Epithelial cell of esophagus (primary cell): ENCODE measurements around the gene RANBP3L.

Experiments
- DNase-seq: peaks from one replicate; pipeline ENCODE4 v3.0.0; 2010; ENCODE audit warnings: low read depth
- H3K4me3 ChIP-seq: 2 replicates; pipeline ENCODE4 v1.5.1; 2011; ENCODE audit warnings: mild to moderate bottlenecking, low read length, control low read depth
- TF ChIP-seq, protein P1 (sequence below): IDR thresholded peaks from 2 replicates; pipeline ENCODE4 v1.5.1; 2011; ENCODE audit warnings: low read depth, mild to moderate bottlenecking, low read length, control low read depth, inconsistent platforms; ENCODE audit not compliant: insufficient read depth; ENCODE audit errors: missing control alignments

The RANBP3L gene

DNA sequence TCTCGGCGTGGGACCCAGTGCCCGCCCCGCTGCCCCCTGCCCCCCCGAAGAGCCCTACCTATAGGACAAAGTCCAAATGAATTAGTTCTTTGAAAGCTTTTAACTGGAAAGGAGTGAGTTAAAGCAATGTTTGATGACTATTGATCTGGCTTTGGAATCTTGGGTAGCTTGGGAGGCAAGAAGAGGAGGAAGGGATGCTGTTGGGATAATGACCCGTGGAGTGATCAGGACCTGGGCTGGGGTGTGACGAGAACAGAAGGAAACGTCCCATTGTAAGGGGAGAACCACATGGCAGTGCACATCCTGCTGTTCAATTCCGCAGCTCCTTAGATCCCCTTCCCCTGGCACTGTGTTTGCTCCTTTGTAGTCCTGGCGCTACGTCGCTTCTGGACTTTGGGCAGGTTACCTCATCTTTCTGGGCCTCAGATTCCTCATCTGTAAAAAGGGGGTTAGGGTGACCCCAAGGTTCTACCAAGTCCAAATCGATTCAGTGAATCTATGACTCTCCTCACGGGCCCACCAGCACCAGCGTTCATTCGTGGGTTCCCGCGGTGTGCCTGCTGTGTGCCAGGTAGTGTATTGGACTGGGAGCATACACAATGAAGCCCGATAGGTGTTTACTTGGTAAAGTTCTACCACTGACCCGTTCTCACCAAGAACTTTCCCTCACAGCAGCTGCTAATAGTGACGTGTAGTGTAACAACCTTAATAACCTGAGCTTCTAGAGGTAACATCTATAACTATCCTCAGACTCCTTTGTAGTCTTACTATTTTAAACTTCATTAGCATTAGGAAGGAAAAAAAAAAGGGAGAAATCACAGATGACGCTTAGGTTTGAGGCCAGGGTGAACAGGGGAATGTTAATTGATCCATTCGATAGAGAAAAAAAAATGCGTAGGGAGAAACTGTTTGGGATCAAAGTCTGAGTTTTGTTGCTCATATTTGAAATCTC is 58.9 kb downstream of the RANBP3L start:
- H3K4me3 ChIP-seq = peak overlapping the region; percentile 80
- no peak for DNase-seq
- TF ChIP-seq, protein P1, sequence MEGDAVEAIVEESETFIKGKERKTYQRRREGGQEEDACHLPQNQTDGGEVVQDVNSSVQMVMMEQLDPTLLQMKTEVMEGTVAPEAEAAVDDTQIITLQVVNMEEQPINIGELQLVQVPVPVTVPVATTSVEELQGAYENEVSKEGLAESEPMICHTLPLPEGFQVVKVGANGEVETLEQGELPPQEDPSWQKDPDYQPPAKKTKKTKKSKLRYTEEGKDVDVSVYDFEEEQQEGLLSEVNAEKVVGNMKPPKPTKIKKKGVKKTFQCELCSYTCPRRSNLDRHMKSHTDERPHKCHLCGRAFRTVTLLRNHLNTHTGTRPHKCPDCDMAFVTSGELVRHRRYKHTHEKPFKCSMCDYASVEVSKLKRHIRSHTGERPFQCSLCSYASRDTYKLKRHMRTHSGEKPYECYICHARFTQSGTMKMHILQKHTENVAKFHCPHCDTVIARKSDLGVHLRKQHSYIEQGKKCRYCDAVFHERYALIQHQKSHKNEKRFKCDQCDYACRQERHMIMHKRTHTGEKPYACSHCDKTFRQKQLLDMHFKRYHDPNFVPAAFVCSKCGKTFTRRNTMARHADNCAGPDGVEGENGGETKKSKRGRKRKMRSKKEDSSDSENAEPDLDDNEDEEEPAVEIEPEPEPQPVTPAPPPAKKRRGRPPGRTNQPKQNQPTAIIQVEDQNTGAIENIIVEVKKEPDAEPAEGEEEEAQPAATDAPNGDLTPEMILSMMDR = no peak

DNA sequence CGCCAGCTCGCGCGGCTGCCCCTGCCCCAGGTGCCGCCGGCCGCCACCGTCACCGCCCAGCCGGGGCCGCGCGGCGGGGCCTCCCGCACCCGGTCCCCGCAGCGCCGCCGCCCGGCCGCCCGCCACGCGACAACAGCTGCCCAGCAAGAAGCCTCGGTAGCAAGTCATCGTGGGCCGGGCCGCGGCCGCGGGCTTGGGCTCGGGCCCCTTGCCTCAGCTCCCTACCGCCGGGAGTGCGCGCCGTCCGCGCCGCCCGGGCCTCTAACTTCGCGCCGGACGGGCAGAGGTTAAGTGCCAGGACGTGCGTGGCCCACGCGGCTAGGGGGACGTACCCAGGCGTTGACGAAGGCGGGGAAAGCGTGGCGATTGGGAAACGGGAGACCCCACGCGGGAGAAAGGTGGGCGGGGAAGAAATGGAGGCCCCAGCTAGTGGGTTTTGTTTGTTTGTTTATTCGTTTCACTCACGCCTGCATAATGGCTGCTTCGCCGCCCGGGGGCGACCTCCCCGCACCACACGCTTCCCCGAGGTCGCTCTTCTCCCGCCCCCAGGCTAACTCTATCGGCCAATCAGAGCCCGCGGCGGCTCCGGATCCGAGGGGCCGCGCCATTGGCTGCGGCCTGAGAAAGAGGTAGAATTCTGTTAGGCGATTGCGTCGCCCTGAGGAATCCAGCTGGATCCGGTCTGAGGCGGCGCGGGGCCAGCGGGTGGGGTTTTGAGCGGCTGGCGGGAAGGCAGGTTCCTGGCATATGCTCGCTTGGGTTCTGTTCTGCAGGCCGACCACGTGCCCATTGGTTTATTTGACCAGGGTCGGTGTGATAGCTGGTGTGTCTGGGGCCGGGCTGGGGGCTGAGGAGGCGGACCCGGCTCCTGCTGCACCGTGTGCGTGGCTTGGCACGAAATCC is 59.8 kb downstream of the RANBP3L start, which contains the start of gene NADK2:
Gene NADK2 (minus strand): TSS at position 295 of the 903 bp plus-strand sequence. CDS start 127 bp downstream, at position 168.
- DNase-seq = peak; percentile 95
- H3K4me3 ChIP-seq = peak within 1 kb of the TSS; percentile 80
- TF ChIP-seq, protein P1 = peak; percentile 52

DNA sequence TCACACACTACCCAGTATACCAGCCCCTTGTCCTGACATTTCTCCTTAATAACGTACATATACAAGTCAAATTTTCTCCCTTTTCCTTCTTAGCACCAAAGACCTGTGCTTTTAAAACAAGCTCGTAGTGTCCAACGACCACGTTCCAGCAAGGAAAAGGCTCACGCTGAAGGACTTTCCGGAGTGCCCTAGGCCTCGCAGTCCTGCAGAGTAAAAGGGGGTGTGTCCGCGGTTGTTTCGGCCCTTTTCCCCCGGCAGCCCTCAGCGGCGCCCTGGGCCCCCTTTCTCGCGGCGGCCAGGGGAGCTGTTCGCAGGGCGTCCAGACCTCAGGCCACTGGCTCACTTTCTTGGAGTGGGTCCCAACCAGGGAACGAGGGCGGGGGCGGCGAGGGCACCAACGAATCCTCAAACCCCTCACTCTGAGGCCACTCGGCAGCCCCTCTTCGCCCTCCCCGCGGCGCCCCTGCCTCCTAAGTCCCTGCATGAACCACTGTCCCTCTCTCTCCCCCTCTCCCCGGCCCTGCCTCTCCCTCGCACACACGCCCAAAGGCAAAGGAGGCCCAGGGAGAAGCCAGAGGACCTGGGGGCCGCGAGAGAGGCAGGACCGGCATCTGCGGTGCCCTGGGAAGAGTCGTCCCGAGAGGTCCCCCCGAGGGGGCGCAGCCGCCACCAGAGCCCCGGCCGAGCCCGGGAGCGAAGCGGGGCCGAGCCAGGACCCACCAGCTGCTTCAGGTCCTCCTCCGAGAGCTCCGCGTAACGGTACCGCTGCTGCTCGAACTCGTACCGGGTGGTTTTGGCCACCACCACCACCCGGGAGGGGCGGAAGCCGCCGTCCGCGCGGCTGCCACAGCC is 60.7 kb downstream of the RANBP3L start:
- DNase-seq = peak; percentile 52
- peak overlapping the region; percentile 80 for H3K4me3 ChIP-seq
- TF ChIP-seq, protein P1 = no peak

DNA sequence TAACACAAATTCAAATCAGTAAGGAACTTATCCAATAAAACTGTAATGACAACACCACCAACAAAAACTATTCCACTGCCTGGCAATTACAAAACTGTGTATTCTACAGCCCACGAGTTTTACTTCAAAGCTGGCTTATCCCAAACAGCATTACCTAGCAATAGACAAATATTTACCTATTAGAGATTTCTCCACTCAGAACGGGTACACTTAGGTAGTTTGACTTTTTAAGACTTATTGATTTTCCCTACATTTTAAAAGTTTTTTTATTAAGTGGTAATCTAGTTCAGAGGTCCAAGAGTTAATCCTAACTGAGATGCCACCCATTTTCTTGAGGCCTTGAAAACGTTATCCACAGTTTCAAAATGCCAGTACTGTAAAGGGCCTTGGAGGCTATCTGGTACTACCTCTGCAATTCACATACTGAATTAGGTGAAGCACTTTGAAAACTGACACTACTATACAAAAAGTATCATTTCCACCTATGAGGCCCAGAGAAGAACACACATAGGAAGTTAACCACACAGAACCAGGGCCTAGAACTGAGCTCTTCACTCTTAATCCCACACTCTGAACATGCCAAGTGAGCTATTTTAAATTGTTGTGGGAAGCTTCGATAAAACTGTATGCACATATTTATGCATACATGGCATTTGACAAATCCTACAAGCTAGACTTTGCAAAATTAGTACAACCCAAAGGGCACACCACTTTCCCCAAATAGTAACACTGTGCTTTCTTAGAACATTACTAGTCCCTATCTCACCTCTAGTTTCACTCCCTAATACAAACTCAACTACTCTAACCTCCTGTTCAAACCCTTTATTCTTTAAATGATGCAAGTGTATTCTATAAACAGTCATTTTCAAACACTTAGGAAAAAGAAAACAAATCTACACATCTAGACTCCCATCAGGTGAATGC is 62.1 kb downstream of the RANBP3L start:
- no peak for DNase-seq
- TF ChIP-seq, protein P1 = no peak
- H3K4me3 ChIP-seq = peak overlapping the region; percentile 80

DNA sequence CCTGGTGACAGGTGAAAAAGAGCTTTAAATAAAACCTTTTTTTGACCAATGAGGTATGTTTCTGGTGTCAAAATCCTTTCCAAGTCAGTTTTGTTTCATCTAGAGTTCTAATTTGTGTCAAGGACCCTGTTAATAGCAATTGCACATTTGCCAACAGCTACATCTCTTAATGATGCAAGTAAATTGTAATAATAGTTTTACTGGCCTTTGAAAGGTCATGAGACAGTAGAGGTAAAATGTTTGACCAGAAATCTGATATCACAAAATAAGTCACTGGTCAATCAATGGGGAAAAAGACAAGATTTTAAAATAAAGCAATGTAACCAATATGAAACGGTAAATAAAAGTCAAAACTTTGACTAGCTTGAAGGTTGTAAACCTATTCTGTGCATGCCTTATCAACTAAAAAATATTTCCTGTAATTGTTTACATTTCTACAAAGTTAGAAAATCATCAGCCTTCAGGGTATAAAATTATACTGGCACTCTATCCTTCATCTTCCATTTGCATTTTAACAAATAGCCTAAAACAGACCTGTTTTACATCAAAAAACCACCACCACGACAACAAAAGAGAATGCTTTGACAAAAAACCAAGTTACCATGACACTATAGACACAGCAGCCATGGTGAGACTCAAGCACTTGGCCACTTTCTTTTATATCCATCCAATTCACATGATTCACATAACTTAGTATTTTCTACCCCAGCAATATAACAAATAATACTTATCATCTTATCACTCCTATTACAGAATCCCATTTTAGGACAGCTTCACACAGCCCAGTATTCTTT is 63.0 kb downstream of the RANBP3L start:
- no peak overlapping the region for H3K4me3 ChIP-seq
- TF ChIP-seq, protein P1 = no peak
- DNase-seq = no peak
